Karpas-422 (cell line): ENCODE data around the gene LIME1. TPM values are rescaled to one million over a fixed set of nuclear protein-coding genes. Genes with fewer than 3 reads are reported as not detected.

Experiments used
- DNase-seq: peaks from one replicate; pipeline ENCODE4 v3.0.0-alpha.2; 2015
- H2AFZ ChIP-seq: fragments of 200-600 bp; sonication (generic); 2 replicates; pipeline ENCODE4 v1.6.1; 2014; ENCODE audit warnings: antibody characterized with exemption, low read length, mixed read lengths
- H3K27ac ChIP-seq: fragments of 200-600 bp; sonication (generic); 2 replicates; pipeline ENCODE4 v1.5.1; 2014; ENCODE audit warnings: mild to moderate bottlenecking, low read length, moderate library complexity
- H3K27me3 ChIP-seq: fragments of 200-600 bp; sonication (generic); 2 replicates; pipeline ENCODE4 v1.6.1; 2014; ENCODE audit warnings: low read length, mixed read lengths
- H3K36me3 ChIP-seq: fragments of 200-600 bp; sonication (generic); 2 replicates; pipeline ENCODE4 v1.6.1; 2014; ENCODE audit warnings: low read length, mixed read lengths; ENCODE audit not compliant: insufficient read depth
- H3K4me1 ChIP-seq: fragments of 200-600 bp; sonication (generic); 2 replicates; pipeline ENCODE4 v1.6.1; 2014; ENCODE audit warnings: mild to moderate bottlenecking, low read length, mixed read lengths
- H3K4me2 ChIP-seq: fragments of 200-600 bp; sonication (generic); 2 replicates; pipeline ENCODE4 v1.6.1; 2014; ENCODE audit warnings: low read length, low read depth, mild to moderate bottlenecking; ENCODE audit not compliant: poor library complexity, severe bottlenecking
- H3K4me3 ChIP-seq: fragments of 200-600 bp; sonication (generic); 2 replicates; pipeline ENCODE4 v1.5.1; 2014; ENCODE audit warnings: mild to moderate bottlenecking, antibody characterized with exemption, low read length, mixed read lengths
- H3K79me2 ChIP-seq: fragments of 200-600 bp; sonication (generic); 2 replicates; pipeline ENCODE4 v1.6.1; 2014; ENCODE audit warnings: mild to moderate bottlenecking, low read length, mixed read lengths
- H3K9ac ChIP-seq: fragments of 200-600 bp; sonication (generic); 2 replicates; pipeline ENCODE4 v1.6.0; 2014; ENCODE audit warnings: low read length
- H3K9me2 ChIP-seq: fragments of 200-600 bp; sonication (generic), shearing (Covaris generic); replicated peaks from 2 replicates; pipeline ENCODE4 v1.6.0; 2014; ENCODE audit warnings: mild to moderate bottlenecking, low read length, moderate library complexity; ENCODE audit not compliant: insufficient read depth
- H3K9me3 ChIP-seq: fragments of 300-700, 200-600 bp; sonication (generic); 2 replicates; pipeline ENCODE4 v1.6.1; 2014; ENCODE audit warnings: low read length, mixed read lengths
- H4K20me1 ChIP-seq: fragments of 200-600 bp; sonication (generic); 2 replicates; pipeline ENCODE4 v1.6.1; 2014; ENCODE audit warnings: mild to moderate bottlenecking, antibody characterized with exemption, low read length, low read depth; ENCODE audit not compliant: insufficient read depth
- small RNA-seq: library from RNA; depleted of rRNA; stranded (forward); fragments of <200 nt; gene quantifications from one replicate; pipeline ENCODE3, GENCODE V24; 2014
- total RNA-seq: library from RNA; depleted of rRNA; stranded (reverse); fragments of >200 nt; shearing (Covaris generic); gene quantifications from 2 replicates; pipeline ENCODE4 v1.2.3, GENCODE V29; 2014; ENCODE audit warnings: low replicate concordance; rRNA removed

The LIME1 gene
- total RNA-seq, 1 experiment from 2014 or later = 3.4 TPM

DNA sequence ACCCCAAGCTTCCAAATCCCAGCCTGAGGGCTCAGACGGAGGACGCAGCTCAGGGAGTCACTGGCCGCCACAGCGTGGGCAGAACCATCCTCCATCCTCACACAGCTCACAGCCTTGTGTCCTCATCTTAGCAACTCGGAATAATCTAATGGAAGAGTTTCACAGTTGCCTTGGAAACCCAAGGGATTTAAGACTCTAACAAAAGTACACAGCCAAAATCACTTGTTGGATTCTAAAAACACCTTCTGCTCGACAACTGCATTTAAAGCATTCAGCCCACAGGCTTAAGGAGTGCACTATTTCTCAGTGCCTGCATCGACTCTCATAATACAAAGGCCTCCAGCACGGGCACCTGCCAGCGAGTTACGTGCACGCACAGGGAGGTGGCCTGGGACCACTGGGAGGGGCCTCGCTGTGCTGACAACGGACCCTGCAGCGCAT, 49.2 kb downstream of the LIME1 start:
- Histone ChIP-seq H4K20me1 (0 out of 2 replicates have a peak, but pooled peaks cover 2% of the 10 kb centered on the region), H3K4me1 (0 out of 2 replicates have a peak, but pooled peaks cover 4% of the 10 kb centered on the region), H3K4me2 (no peak overlapping the region), H3K4me3 (no peak overlapping the region), H3K9me2 (no peaks in the 10 kb centered on the region), H3K27me3 (no peaks in the 10 kb centered on the region), H3K79me2 (no peaks in the 10 kb centered on the region), H2AFZ (no peak overlapping the region), H3K9ac (no peak overlapping the region), H3K36me3 (no peaks in the 10 kb centered on the region), H3K9me3 (no peaks in the 10 kb centered on the region), H3K27ac (no peak overlapping the region)
- DNase-seq = no peak

GRCh38 chr20:63787302-63787701, 50.8 kb downstream of the LIME1 start:
- no peaks in the 10 kb centered on the region for H3K27me3 ChIP-seq
- H3K36me3 ChIP-seq = no peaks in the 10 kb centered on the region
- H3K79me2 ChIP-seq = no peaks in the 10 kb centered on the region
- no peak overlapping the region for H3K27ac ChIP-seq
- H2AFZ ChIP-seq = no peak overlapping the region
- no peak overlapping the region for H3K4me3 ChIP-seq
- 0 out of 2 replicates have a peak, but pooled peaks cover 2% of the 10 kb centered on the region for H4K20me1 ChIP-seq
- no peak overlapping the region for H3K9ac ChIP-seq
- 0 out of 2 replicates have a peak, but pooled peaks cover 4% of the 10 kb centered on the region for H3K4me1 ChIP-seq
- H3K9me2 ChIP-seq = no peaks in the 10 kb centered on the region
- H3K4me2 ChIP-seq = no peak overlapping the region
- H3K9me3 ChIP-seq = no peaks in the 10 kb centered on the region
- DNase-seq = no peak

GRCh38 chr20:63787749-63788148, 51.3 kb downstream of the LIME1 start:
- H3K9ac ChIP-seq = no peak overlapping the region
- H3K9me3 ChIP-seq = no peaks in the 10 kb centered on the region
- H2AFZ ChIP-seq = no peak overlapping the region
- H3K27me3 ChIP-seq = no peaks in the 10 kb centered on the region
- 0 out of 2 replicates have a peak, but pooled peaks cover 4% of the 10 kb centered on the region for H3K4me1 ChIP-seq
- H3K36me3 ChIP-seq = no peaks in the 10 kb centered on the region
- 0 out of 2 replicates have a peak, but pooled peaks cover 2% of the 10 kb centered on the region for H4K20me1 ChIP-seq
- H3K27ac ChIP-seq = no peak overlapping the region
- H3K79me2 ChIP-seq = no peaks in the 10 kb centered on the region
- no peak for DNase-seq
- no peak overlapping the region for H3K4me2 ChIP-seq
- no peak overlapping the region for H3K4me3 ChIP-seq
- no peaks in the 10 kb centered on the region for H3K9me2 ChIP-seq

Small RNA genes lying within 50 kb of the gene (small RNA-seq; reads per million reads assigned to genes)
- gene LIME1 = 0.16 reads per million
- gene TNFRSF6B = not detected

Other genes with a start within 250 kb of the LIME1 start
- 0.71 TPM in 1 of 2 replicates, not detected in the other for gene EEF1A2, start 237.6 kb upstream of the LIME1 start, total RNA-seq
- gene PPDPF, start 215.9 kb upstream of the LIME1 start, total RNA-seq = 16.2 and 51.0 TPM in 2 replicates
- gene PTK6, start 199.3 kb upstream of the LIME1 start, total RNA-seq = 0.51 TPM in 1 of 2 replicates, not detected in the other
- not detected in 2 replicates for gene SRMS, start 188.9 kb upstream of the LIME1 start, total RNA-seq
- 0.48 and 1.6 TPM in 2 replicates for gene FNDC11, start 182.5 kb upstream of the LIME1 start, total RNA-seq
- gene HELZ2, start 162.4 kb upstream of the LIME1 start, total RNA-seq = 15.4 and 15.8 TPM in 2 replicates
- 8.4 and 13.7 TPM in 2 replicates for gene GMEB2, start 109.6 kb upstream of the LIME1 start, total RNA-seq
- 1.4 and 4.1 TPM in 2 replicates for gene STMN3, start 83.2 kb upstream of the LIME1 start, total RNA-seq
- gene RTEL1, start 78.4 kb upstream of the LIME1 start, total RNA-seq = 6.4 and 8.3 TPM in 2 replicates
- gene TNFRSF6B, start 40.0 kb upstream of the LIME1 start, total RNA-seq = 2.5 and 4.6 TPM in 2 replicates
- 15.1 and 30.2 TPM in 2 replicates for gene ARFRP1, start 28.7 kb upstream of the LIME1 start, total RNA-seq
- gene ZGPAT, start 28.6 kb upstream of the LIME1 start, total RNA-seq = 12.2 and 33.6 TPM in 2 replicates
- gene SLC2A4RG, start 3.1 kb downstream of the LIME1 start, total RNA-seq = 18.6 and 37.9 TPM in 2 replicates
- gene ZBTB46, start 94.6 kb downstream of the LIME1 start, total RNA-seq = 0.18 TPM in 1 of 2 replicates, not detected in the other
- not detected in 2 replicates for gene ABHD16B, start 124.8 kb downstream of the LIME1 start, total RNA-seq
- 25.9 and 38.3 TPM in 2 replicates for gene TPD52L2, start 128.6 kb downstream of the LIME1 start, total RNA-seq
- gene DNAJC5, start 158.5 kb downstream of the LIME1 start, total RNA-seq = 22.9 and 28.5 TPM in 2 replicates
- gene UCKL1, start 219.8 kb downstream of the LIME1 start, total RNA-seq = 32.3 and 35.3 TPM in 2 replicates
- 4.2 and 9.0 TPM in 2 replicates for gene ZNF512B, start 233.3 kb downstream of the LIME1 start, total RNA-seq
- gene SAMD10, start 243.0 kb downstream of the LIME1 start, total RNA-seq = 11.7 and 13.0 TPM in 2 replicates
- gene PRPF6, start 244.5 kb downstream of the LIME1 start, total RNA-seq = 24.2 and 40.7 TPM in 2 replicates